GM18526 (cell line): ENCODE measurements around the gene SH3BGRL.

Experiments used
- POLR2A ChIP-seq: IDR thresholded peaks from 3 replicates; pipeline ENCODE4 v1.6.1; 2011; ENCODE audit not compliant: insufficient read length; ENCODE audit errors: extremely low read depth

Gene SH3BGRL

DNA sequence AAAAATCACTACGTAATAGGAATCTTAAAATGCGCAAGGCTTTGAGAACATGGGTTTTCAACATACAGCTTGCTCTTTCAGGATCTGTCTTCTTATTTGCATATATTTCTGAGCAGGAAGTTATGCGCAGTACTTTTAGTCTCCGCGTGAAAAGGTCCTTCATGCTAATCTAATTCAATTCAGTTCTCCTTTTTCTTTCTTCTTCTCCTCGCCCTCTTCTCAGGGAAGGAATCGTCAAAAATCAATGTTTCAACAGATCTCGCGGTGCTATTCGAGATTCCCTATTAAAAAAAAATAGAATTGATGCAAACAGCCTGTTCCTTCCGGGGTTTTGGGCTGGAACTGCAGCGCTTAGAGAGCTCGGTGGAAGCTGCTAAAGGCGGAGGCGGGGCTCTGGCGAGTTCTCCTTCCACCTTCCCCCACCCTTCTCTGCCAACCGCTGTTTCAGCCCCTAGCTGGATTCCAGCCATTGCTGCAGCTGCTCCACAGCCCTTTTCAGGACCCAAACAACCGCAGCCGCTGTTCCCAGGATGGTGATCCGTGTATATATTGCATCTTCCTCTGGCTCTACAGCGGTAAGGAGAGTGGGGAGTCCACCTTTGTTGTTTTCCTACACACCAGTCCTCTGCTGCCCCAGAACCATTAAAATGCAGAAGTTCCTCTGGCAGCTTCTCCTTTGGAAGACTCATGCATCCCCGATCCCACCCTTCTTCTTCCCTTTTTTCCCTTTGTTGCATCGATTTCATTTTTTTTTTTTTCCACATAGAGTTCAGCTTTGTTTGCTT, at the start of gene SH3BGRL, which contains the start of gene HMGN5:
Gene SH3BGRL, plus strand, starts transcription at position 432 of the 785 bp plus-strand sequence. Its CDS starts 99 bp downstream, at position 531.
Gene HMGN5, minus strand, starts transcription at position 243 of the 785 bp plus-strand sequence. CDS start 80,364 bp downstream, outside the sequence.
- TF ChIP-seq POLR2A, result peak; percentile 38

DNA sequence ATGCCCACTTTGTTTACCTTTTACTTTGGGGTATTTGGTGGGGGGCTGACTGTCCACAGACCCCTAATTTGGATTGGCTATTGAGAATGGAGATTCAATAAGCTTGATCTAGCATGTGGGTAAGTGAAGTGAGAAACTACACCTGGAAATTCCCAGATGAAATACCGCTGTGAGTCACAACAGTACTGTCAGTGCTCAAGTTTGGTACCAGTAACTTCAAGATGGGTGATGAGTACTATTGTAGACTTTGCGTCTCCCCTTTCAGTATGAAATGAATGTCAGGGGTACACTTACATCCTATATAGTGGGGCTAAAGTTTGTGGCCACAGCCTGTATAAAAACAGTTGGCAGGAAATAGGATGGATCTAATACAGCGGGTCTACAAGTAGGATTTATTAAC, 33.5 kb upstream of the SH3BGRL start:
- TF ChIP-seq POLR2A, result no peak

DNA sequence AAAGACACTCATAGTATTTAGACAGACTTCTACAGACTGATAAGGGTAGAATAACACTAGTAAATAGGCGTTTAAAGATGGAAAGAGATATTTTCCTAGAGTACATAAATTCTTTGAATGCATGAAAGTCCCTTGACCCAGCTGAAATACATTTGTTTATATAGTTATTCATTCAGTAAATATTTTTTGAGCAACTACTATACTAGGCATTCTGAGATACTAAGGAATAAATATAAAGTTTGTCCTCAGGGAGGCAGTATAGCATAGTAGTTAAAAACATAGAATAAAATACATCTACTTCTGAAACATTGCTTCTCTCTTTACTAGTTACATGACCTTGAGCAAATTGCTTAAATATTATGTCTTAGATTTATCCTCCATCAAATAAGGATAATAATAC, 27.6 kb upstream of the SH3BGRL start:
- no peak for TF ChIP-seq POLR2A

DNA sequence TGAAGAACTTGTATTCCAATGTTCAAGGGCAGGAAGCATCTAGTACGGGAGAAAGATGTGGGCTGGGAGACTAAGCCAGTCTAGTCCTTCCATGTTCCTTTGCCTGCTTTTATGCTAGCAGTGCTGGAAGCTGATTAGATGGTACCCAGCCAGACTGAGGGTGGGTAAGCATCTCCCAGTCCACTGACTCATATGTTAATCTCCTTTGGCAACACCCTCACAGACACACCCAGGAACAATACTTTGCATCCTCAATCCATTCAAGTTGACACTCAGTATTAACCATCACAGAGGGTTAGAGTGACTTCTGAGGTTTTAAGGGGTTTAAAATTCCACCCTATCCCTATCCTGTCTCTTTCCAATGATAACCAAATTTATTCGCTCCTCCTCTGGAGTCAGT, 6.6 kb upstream of the SH3BGRL start:
- no peak for TF ChIP-seq POLR2A

GRCh38 chrX:81195712-81196111, 6.2 kb upstream of the SH3BGRL start:
- TF ChIP-seq POLR2A, result no peak

DNA sequence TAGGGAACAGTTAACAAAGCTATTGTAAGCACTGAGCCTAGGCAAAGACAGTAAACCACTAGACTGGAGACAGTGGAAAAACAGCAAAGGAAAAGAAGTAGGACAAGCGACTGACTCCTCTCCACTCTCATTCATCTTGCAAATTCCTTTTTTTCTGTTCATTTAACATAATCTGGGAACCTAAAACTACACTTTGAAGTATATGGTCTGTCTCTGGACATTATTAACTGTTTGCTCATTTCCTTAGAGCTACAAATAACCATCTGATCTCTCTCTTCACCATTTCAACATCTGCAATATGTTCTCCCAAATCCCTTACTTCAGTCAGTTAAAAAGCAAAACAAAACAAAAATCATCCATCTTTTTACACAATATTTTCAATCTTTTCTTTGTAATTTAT, 831 bp upstream of the SH3BGRL start:
- TF ChIP-seq POLR2A, result no peak

DNA sequence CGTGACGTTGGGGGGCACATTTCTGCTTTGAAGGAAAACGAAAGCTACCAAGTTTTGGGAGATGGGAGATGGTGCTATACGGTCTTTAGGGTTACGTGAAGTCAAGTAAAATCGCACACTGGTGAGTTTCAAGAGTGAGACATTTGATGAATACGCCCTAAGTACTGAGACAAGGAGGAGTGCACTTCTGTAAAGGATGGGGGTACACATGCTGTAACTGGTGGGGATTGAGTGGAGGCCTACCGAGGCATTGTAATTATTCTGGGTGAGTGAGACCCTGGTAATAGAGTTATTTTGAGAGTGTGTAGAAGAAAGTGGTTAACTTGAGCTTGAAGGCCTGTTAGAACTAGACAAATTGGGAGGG, 536 bp downstream of the SH3BGRL start:
- TF ChIP-seq POLR2A, result no peak

DNA sequence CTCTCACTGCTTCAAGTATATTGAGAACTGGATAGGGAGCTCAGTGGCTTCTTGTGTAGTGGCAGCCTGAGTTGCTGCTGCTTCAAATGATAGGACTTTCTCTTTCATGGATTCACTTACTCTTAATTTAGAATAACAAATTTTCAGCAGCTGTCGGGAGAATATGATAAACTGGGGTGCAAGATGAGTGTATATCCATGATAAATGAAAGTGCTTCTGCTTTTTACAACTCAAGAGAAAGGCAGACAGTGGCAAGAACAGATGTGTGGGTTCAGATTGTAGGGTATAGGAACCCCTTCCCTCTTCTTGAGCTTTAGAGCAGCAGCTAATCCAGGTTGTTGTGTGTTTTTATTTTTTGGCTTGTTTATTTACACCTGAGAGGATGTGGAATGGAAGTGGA, 1.0 kb downstream of the SH3BGRL start:
- TF ChIP-seq POLR2A, result no peak

DNA sequence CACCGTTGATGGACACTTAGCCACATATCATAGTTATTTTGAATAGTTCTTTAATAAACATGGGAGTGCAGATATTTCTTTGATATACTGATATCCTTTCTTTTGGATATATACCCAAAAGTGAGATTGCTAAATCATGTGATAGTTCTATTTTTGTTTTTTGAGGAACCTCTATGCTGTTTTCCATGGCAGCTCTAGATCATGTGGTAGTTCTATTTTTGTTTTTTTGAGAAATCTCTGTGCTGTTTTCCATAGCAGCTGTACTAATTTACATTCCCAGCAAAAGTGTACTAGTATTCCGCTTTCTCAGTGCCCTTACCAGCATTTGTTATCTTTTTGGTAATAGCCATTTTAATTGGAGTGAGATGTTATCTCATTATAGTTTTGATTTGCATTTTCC, 3.6 kb downstream of the SH3BGRL start:
- no peak for TF ChIP-seq POLR2A

GRCh38 chrX:81206476-81206875, 4.6 kb downstream of the SH3BGRL start:
- no peak for TF ChIP-seq POLR2A

- TF ChIP-seq POLR2A, result no peak
Observed at GRCh38 chrX:81208916-81209315, 7.0 kb downstream of the SH3BGRL start.

DNA sequence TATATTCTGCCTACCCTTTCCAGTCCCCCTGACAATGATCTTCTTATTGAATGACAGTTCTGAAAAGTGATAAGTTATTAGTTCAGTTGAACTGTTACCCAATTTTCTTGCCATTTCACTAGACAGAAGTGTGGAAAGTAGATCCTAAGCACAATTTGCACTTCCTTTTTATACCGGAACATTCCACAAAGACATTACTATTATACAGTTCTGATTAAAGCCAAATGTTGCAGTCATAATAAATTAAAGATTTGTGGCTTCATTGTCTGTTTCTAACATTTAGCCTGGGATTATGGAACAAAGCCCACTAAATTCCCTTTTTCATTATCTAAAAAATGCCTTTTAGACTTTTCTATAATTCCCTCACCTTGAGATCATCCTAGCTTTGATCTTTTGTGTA, 13.8 kb downstream of the SH3BGRL start:
- TF ChIP-seq POLR2A, result no peak

GRCh38 chrX:81229229-81229628, 27.3 kb downstream of the SH3BGRL start:
- TF ChIP-seq POLR2A, result no peak

- no peak for TF ChIP-seq POLR2A
Observed at GRCh38 chrX:81229901-81230300, 28.0 kb downstream of the SH3BGRL start.

DNA sequence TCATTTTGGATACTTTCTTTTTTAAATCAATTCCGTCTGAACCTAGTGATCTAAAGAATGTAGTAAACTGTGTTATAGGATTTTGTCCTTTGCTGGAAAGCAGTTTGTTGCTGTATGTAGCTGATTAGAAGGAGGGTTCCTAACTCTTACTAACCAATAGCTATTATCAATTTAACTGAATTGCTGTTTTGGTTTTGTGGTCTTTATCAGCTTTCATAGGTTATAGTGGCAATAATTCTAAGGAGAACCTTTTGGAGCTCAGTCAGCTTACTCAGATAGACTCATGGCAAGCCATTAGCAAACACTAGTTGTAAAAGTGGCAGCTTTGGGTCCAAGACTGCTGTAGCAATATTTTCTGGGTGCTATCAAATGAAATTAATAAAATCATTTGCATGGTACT, 29.6 kb downstream of the SH3BGRL start:
- no peak for TF ChIP-seq POLR2A

- no peak for TF ChIP-seq POLR2A
Observed at GRCh38 chrX:81232218-81232617, 30.3 kb downstream of the SH3BGRL start.

- TF ChIP-seq POLR2A, result no peak
Observed at GRCh38 chrX:81237516-81237915, 35.6 kb downstream of the SH3BGRL start.
